GM12878 (cell line): ENCODE data around the gene ENDOD1. TPM values are rescaled to one million over a fixed set of nuclear protein-coding genes. Genes with fewer than 3 reads are reported as not detected.

Source experiments
- BMI1 ChIP-seq: fragments of 450-650 bp; IDR thresholded peaks from 2 replicates; pipeline ENCODE4 v1.6.1; 2016; ENCODE audit warnings: mild to moderate bottlenecking, moderate library complexity, borderline replicate concordance
- CUX1 ChIP-seq: IDR thresholded peaks from 2 replicates; pipeline ENCODE4 v1.6.1; 2012; ENCODE audit warnings: improper control_type of control experiment, low read depth, low read length; ENCODE audit not compliant: insufficient replicate concordance
- E2F8 ChIP-seq: fragments of 450-650 bp; IDR thresholded peaks from 2 replicates; pipeline ENCODE4 v1.6.1; 2018; ENCODE audit warnings: mild to moderate bottlenecking, low read depth, moderate library complexity; ENCODE audit not compliant: partially characterized antibody
- ELK1 ChIP-seq: IDR thresholded peaks from 2 replicates; pipeline ENCODE4 v1.6.1; 2012; ENCODE audit warnings: low read depth, low read length, improper control_type of control experiment
- HDAC2 ChIP-seq: fragments of 200-600 bp; sonication (generic); IDR thresholded peaks from 2 replicates; pipeline ENCODE4 v1.6.1; 2017
- SMAD5 ChIP-seq: IDR thresholded peaks from 2 replicates; pipeline ENCODE4 v1.6.1; 2016; ENCODE audit warnings: antibody characterized with exemption, low read depth
- USF1 ChIP-seq: IDR thresholded peaks from 2 replicates; pipeline ENCODE4 v1.6.1; 2011; ENCODE audit warnings: borderline replicate concordance, low read depth, mild to moderate bottlenecking, moderate library complexity, mixed read lengths, low read length; ENCODE audit not compliant: insufficient read depth; ENCODE audit errors: extremely low read length
- ZBTB11 ChIP-seq: fragments of 450-650 bp; formaldehyde crosslinking; IDR thresholded peaks from 2 replicates; pipeline ENCODE4 v1.5.0; 2022; ENCODE audit warnings: mild to moderate bottlenecking, missing genetic modification characterization
- ZNF207 ChIP-seq: fragments of 450-650 bp; IDR thresholded peaks from 2 replicates; pipeline ENCODE4 v1.6.1; 2014; ENCODE audit warnings: antibody characterized with exemption, mild to moderate bottlenecking, borderline replicate concordance
- ZNF687 ChIP-seq: fragments of 450-650 bp; IDR thresholded peaks from 2 replicates; pipeline ENCODE4 v1.6.1; 2017; ENCODE audit warnings: mild to moderate bottlenecking, moderate library complexity
- polyA plus RNA-seq, 11 experiments: library from polyadenylated mRNA; depleted of rRNA in 4 of 11; unstranded in 6 of 11; stranded (reverse) in 5 of 11; fragments of >200 nt; fragmentation: Nextera tagmentation in 4 of 11; fragmentation: Illumina TruSeq in 1 of 11; extraction: Ambion mirVana in 4 of 11; extraction: Trizol in 1 of 11; gene quantifications; 1 replicate in 1 of 11; 2 replicates in 10 of 11; pipeline versions ENCODE4 v1.2.1 to v1.2.3, GENCODE V29; 2011 to 2016; ENCODE audit warnings: inconsistent platforms in 2 of 11, missing spikeins in 2 of 11, low read depth in 1 of 11
- total RNA-seq, 4 experiments: library from RNA; depleted of rRNA in 3 of 4; stranded (reverse); fragments of >200 nt in 3 of 4; fragmentation: Illumina TruSeq in 1 of 4; extraction: Trizol in 1 of 4; gene quantifications; 2 replicates each; pipeline versions ENCODE4 v1.2.1 to v1.2.3, GENCODE V29; 2013 to 2021

The ENDOD1 gene
- total and polyA plus RNA-seq, 10 of the 15 experiments (the other 5 are each of a cell fraction or from before 2014, with no cell fraction given): 6.0 to 30.0 (median 12.1) TPM

- TF ChIP-seq CUX1: peak; percentile 38
- no peak for TF ChIP-seq USF1
- TF ChIP-seq ZNF207: 0 out of 2 replicates have a peak, but pooled peaks have one; percentile 56
- no peak for TF ChIP-seq BMI1
- peak; percentile 80 for TF ChIP-seq ZNF687
- TF ChIP-seq SMAD5: peak; percentile 74; the same call in 1 of the 2 replicates
- TF ChIP-seq ZBTB11 (CRISPR knock-in tag): no peak
- TF ChIP-seq HDAC2: no peak
- no peak; the same call in 1 of the 2 replicates for TF ChIP-seq ELK1
- peak; percentile 18 for TF ChIP-seq E2F8
Observed at GRCh38 chr11:95068549-95068948, 21.1 kb upstream of the ENDOD1 start (continued).
